D721Med (cell line): ENCODE measurements around the gene KCTD4.

ENCODE experiments used
- DNase-seq: peaks from one replicate; pipeline ENCODE4 v3.0.0; 2011; ENCODE audit warnings: low spot score; ENCODE audit not compliant: insufficient read length
- FAIRE-seq: peaks from 2 replicates; lab custom pipeline; 2011; peaks lifted over from hg19 to GRCh38; lab: Jason Lieb, UNC
- TF ChIP-seq, protein P1 (sequence below): IDR thresholded peaks from 2 replicates; pipeline ENCODE4 v1.5.1; 2012; ENCODE audit warnings: mild to moderate bottlenecking, control low read depth; ENCODE audit not compliant: insufficient read depth; ENCODE audit errors: missing control alignments

Gene KCTD4

DNA sequence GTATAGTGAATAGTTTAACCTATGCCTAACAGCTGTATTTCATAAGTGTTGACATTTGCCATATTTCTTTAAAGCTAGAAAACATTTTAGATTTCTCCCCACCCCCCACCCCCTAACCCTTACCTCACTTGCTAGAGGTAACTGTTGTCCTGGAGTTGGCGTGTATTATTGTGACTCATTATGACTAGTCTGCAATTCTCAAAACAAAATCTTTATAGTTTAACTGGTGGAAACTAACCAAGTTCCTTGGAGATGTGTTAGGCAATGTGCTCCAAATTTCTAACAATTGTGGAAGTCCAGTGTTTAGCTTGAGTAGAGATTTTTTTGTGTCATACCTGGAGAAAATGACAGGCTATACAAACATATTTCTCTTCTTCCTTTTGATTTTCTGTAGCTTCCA lies 38.0 kb downstream of the KCTD4 start:
- no peak for FAIRE-seq

DNA sequence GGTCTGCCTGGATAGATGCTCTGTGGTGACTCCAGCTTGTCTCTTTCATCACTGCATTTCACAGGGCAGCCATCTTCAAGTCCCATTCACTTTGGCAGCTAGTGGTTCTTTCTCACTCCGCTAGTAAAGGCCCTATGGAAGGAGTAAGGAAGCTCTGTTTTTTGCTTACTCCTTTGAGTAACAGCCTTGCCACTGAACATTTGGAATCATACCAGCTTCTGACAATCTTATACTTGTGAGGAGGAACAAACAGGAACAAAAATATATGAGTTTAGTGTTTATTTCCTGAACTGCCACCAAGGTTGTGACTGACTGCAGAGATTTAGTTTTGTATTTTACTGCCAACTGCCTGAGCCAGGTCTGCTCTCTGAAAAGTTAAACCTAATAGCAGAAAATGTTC lies 38.7 kb downstream of the KCTD4 start:
- FAIRE-seq, result no peak
- TF ChIP-seq, protein P1, sequence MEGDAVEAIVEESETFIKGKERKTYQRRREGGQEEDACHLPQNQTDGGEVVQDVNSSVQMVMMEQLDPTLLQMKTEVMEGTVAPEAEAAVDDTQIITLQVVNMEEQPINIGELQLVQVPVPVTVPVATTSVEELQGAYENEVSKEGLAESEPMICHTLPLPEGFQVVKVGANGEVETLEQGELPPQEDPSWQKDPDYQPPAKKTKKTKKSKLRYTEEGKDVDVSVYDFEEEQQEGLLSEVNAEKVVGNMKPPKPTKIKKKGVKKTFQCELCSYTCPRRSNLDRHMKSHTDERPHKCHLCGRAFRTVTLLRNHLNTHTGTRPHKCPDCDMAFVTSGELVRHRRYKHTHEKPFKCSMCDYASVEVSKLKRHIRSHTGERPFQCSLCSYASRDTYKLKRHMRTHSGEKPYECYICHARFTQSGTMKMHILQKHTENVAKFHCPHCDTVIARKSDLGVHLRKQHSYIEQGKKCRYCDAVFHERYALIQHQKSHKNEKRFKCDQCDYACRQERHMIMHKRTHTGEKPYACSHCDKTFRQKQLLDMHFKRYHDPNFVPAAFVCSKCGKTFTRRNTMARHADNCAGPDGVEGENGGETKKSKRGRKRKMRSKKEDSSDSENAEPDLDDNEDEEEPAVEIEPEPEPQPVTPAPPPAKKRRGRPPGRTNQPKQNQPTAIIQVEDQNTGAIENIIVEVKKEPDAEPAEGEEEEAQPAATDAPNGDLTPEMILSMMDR, result no peak
- no peak for DNase-seq

More for the DNA sequence above, 38.0 kb downstream of the KCTD4 start:
- DNase-seq, result no peak
- TF ChIP-seq, protein P1, result no peak

DNA sequence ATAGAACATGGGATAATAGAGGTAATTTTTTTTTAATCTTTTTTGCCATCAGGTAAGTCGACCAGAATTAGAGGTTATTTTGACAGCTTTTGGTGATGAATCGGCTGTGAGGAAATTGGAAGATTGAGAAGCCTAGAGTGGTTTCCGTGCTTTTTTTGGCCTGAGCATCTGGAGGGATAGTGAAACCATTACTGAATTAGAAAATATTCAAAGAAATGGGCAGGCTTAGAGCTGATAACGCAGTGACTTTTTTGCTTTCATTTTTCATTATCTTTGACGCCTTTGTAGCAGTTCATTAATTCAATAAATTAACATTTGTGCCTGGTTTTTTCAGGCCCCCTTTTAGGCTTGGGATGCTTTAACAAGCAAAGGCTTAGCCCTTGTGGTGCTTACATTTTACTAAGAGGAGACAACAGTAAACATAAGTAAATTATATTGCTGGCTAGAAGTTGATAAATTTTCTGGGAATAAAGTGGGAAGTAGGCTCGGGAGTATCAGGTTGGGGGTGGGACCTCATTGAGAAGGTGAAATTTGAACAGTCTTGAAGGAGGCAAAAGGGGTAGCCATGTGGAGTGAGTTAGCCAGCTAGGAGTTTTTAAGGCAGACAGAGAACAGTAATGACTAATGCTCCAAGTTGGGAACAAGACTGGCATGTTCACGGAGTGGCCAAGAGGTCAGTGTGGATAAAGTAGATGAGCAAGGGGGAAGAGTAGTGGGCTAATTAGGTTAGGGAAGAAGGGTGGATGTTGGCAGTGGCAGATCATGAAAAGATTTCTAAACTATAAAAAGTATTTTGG lies 44.1 kb downstream of the KCTD4 start:
- TF ChIP-seq, protein P1, result no peak
- FAIRE-seq (no peak), DNase-seq (no peak)

DNA sequence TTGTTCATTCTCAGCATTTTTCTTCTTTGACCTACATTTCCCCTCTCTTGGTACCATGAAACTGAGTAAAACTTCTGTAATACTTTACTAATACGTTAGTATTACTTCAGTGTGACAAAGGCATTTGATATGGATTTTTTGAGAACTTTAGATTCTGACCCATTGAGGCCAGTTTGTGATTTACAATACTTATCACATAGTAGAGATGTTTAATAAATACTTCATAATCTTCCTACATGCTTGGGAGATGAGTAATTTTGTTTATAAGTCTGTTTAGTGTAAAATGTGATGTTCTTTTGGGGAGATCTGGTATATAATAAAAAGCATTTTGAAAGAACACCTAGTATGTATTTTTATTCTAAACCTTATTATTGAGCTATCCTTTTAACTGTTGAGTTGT lies 50.9 kb downstream of the KCTD4 start:
- no peak for DNase-seq
- no peak for FAIRE-seq
- TF ChIP-seq, protein P1, result no peak

DNA sequence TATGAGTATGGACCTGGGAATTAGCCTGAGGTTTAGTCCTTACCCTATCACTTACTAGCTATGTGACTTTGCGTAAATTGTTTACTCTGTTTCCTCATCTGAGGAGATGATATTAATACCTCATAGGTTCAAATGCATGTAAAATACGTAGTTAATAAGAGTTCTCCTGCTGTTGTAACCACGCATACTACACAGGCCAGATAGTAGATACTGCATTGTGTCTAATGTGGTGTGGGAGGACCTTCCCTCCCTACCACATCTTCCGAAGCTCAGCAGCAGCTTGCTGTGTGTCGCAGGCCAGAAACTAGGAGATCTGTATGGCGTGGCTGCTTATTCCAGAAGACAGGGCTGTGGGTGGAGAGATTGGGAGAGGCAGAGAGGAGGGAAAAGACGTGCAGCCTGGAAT lies 57.5 kb downstream of the KCTD4 start:
- TF ChIP-seq, protein P1, result no peak
- DNase-seq (no peak), FAIRE-seq (no peak)
